Testis (tissue), 3 donors: ENCODE results near the gene IL20RA. TPM values are rescaled to one million over a fixed set of nuclear protein-coding genes. Genes with fewer than 3 reads are reported as not detected.

Source experiments
- DNase-seq: peaks from one replicate; pipeline ENCODE4 v3.0.0-alpha.2; 2019
- H3K27ac ChIP-seq, 2 donors: fragments of 200-600 bp; sonication (generic); one replicate each; pipeline ENCODE4 v1.5.1; 2019
- H3K27me3 ChIP-seq: fragments of 200-600 bp; sonication (generic); one replicate; pipeline ENCODE4 v1.5.1; 2019
- H3K36me3 ChIP-seq: fragments of 200-600 bp; sonication (generic); one replicate; pipeline ENCODE4 v1.5.1; 2017; ENCODE audit warnings: low read depth; ENCODE audit errors: missing control alignments
- H3K4me1 ChIP-seq: fragments of 200-600 bp; sonication (generic); one replicate; pipeline ENCODE4 v1.5.1; 2019
- H3K4me3 ChIP-seq, 2 donors: fragments of 200-600 bp; sonication (generic); one replicate each; pipeline ENCODE4 v1.5.1; 2017 to 2019
- H3K9me3 ChIP-seq: fragments of 200-600 bp; sonication (generic); one replicate; pipeline ENCODE4 v1.5.1; 2017
- CTCF ChIP-seq, 3 experiments: fragments of 450-650 bp in 2 of 3; fragments of 200-600 bp in 1 of 3; sonication (generic) in 1 of 3; IDR thresholded peaks; one replicate each; pipeline ENCODE4 v1.5.1; 2016 to 2019; ENCODE audit warnings: antibody characterized with exemption in 3 of 3, mild to moderate bottlenecking in 2 of 3, moderate library complexity in 1 of 3
- POLR2A ChIP-seq: fragments of 450-650 bp; IDR thresholded peaks from one replicate; pipeline ENCODE4 v1.6.1; 2017; ENCODE audit warnings: antibody characterized with exemption, mild to moderate bottlenecking, moderate library complexity
- WGBS, 2 donors: methylation state at CpG; one replicate each; pipeline ENCODE4 v1.1.5; 2018; 5-methylcytosine and 5-hydroxymethylcytosine counted together
- intact Hi-C: fragments of 100-400 bp; cut with DNase I; formaldehyde crosslinking; loops from one replicate; pipeline ENCODE4 v1.15.1; 2023; ENCODE audit warnings: low total_unique reads
- polyA plus RNA-seq: library from polyadenylated mRNA; stranded (reverse); fragments of 350-450 nt; fragmentation: Illumina TruSeq; extraction: RNeasy Lipid Tissue Mini Kit (QIAGEN cat#74804); gene quantifications from one replicate; pipeline ENCODE4 v1.2.3, GENCODE V29; 2014; ENCODE audit warnings: low read depth, low replicate concordance; ENCODE audit not compliant: insufficient read depth
- total RNA-seq, 2 donors: library from RNA; depleted of rRNA; stranded (reverse); fragments of >200 nt; gene quantifications; one replicate each; pipeline ENCODE4 v1.2.3, GENCODE V29; 2016

The IL20RA gene
- total and polyA plus RNA-seq, 3 donors from 2014 or later = 8.4 to 16.6 (median 16.1) TPM

- no peak overlapping the region for H3K27ac ChIP-seq
- no peaks in the 10 kb centered on the region for H3K27me3 ChIP-seq
- DNase-seq = no peak
- 79 to 83% methylated on average over 8 of the region's 8 CpGs for WGBS, 2 donors
- no peaks in the 10 kb centered on the region for H3K9me3 ChIP-seq
- TF ChIP-seq POLR2A (no peak), CTCF (IDR thresholded peaks at IDR 0.05) (no peak)
- intact Hi-C loops = no loop called here
- no peaks in the 10 kb centered on the region for H3K4me1 ChIP-seq
- no peaks in the 10 kb centered on the region for H3K36me3 ChIP-seq
- no peak overlapping the region for H3K4me3 ChIP-seq
Measured at GRCh38 chr6:137025786-137026730, 18.7 kb downstream of the IL20RA start.

GRCh38 chr6:137024237-137024990 is 20.4 kb downstream of the IL20RA start:
- intact Hi-C loops = no loop called here
- TF ChIP-seq POLR2A = no peak
- no peak for TF ChIP-seq CTCF (IDR thresholded peaks at IDR 0.05)
- Histone ChIP-seq H3K36me3 (no peaks in the 10 kb centered on the region), H3K27me3 (no peaks in the 10 kb centered on the region), H3K4me1 (no peaks in the 10 kb centered on the region), H3K27ac (no peak overlapping the region), H3K4me3 (no peak overlapping the region), H3K9me3 (no peaks in the 10 kb centered on the region)
- 70 to 80% methylated on average over 3 of the region's 3 CpGs for WGBS, 2 donors
- no peak for DNase-seq

DNA sequence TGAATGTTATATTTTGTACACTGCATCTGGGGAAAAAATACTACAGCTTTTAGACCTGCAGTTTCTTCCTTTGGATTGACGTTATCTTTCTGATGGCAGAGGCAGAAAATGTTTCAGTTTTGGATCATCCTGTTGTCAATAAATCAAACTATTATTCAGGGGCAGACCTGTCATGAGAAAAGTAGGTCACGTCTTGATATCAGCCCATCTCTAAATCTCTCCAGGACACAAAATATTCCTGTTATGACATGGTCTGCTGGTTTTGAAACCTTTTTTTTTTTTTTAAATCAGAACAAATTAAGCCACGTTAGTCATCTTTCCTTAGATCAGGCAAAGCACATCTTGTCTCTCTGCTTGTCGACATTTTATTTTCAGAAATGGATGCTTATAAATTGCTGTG is 24.0 kb downstream of the IL20RA start:
- intact Hi-C loops = no loop called here
- Histone ChIP-seq H3K36me3 (no peaks in the 10 kb centered on the region), H3K9me3 (no peaks in the 10 kb centered on the region), H3K27me3 (no peaks in the 10 kb centered on the region), H3K4me3 (no peak overlapping the region), H3K4me1 (no peaks in the 10 kb centered on the region), H3K27ac (peak overlapping the region in 1 of 2 donors; percentile 9)
- TF ChIP-seq CTCF (IDR thresholded peaks at IDR 0.05) (no peak), POLR2A (no peak)
- 48 to 51% methylated on average over 4 of the region's 4 CpGs for WGBS, 2 donors
- DNase-seq = no peak

DNA sequence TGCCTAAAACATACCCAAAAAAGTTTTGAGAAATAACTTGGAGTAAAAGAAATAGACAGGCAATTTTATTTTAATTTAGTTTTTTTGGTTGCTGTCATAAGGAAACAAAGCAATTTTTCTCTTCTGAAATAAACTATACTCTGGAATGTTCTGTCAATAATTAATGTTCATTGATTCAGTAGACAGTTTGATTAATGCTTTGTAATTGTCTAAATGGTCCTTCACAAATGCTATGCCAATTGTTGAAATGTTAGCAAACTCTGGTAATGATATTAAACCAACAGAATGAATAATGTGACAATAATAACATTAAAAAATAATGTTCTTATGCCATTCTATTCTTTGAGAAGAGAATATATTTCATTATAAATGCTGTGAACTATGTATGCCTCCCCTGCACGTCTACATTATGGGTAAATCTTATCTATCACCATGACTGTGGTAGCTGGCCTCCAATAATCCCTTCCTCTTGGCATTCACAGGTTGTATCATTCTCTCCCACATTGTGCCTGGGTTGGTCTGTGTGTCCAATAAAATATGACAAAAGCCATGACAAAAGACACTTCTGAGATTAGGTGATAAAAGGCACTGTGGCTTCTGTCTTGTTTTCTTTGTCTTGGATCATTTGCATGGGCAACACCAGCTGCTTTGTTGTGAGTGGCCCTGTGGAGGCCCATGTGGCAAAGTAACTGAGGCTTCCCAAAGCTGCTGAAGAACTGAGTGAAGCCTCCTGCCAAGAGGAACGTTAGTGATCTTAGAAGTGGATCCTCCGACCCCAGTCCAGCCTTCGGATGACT is 25.1 kb downstream of the IL20RA start:
- no peaks in the 10 kb centered on the region for H3K9me3 ChIP-seq
- DNase-seq = no peak
- no peak overlapping the region for H3K4me3 ChIP-seq
- H3K36me3 ChIP-seq = no peaks in the 10 kb centered on the region
- no peaks in the 10 kb centered on the region for H3K4me1 ChIP-seq
- H3K27ac ChIP-seq = peak overlapping the region in 1 of 2 donors; percentile 39
- WGBS, 2 donors = 26 to 47% methylated on average over 4 of the region's 4 CpGs
- intact Hi-C loops = no loop called here
- H3K27me3 ChIP-seq = no peaks in the 10 kb centered on the region
- TF ChIP-seq POLR2A = no peak
- TF ChIP-seq CTCF (IDR thresholded peaks at IDR 0.05) = no peak
